KBM-7 (cell line): ENCODE measurements around the gene CCDC187.
"Not testable (repeated sequence)": the region's sequence is repeated elsewhere in the genome, so short reads cannot be mapped to it uniquely, and the experiment has no call there.

Experiments
- DNase-seq: peaks from one replicate; pipeline ENCODE4 v3.0.0-alpha.2; 2015
- in situ Hi-C: fragments of 300-500 bp; cut with MboI; formaldehyde crosslinking; loops from 2 replicates; pipeline ENCODE4 v1.14.3; 2020; ENCODE audit warnings: low sequenced_read_pairs, low pct_unique_long_range_greater_than_20kb, mixed read lengths

CCDC187 gene

GRCh38 chr9:136329211-136329627 lies 25.3 kb upstream of the CCDC187 start:
- in situ Hi-C loops: no loop called here
- no peak for DNase-seq

DNA sequence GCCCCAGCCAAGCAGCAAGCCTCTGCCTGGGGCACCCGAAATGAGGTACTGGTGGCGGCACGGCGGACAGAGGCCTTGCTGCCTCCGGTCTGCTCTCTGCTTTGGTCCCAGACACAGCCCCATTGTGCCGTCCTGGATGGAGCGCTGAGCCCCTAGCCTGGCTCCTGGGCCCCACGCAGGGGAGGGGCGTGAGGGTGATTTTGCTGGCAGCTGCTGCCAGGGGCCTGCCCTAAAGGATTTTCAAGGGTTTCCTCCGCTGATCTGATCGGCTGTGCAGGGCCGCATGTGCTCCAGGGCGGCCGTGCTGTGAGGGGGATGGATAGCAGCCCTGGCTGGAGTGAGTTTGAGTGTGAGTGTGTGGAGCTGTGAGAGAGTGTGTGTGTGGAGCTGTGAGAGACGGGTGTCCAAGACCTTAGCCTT lies 24.7 kb upstream of the CCDC187 start:
- peak; percentile 30 for DNase-seq
- in situ Hi-C loops: no loop called here

GRCh38 chr9:136328011-136328621 lies 24.2 kb upstream of the CCDC187 start:
- no peak for DNase-seq
- in situ Hi-C loops: no loop called here

GRCh38 chr9:136327304-136327974 lies 23.5 kb upstream of the CCDC187 start, which contains the start of gene GPSM1:
Gene GPSM1, plus strand, starts transcription at chr9:136327539. Its CDS starts 157 bp downstream, at chr9:136327696.
- in situ Hi-C loops: no loop called here
- no peak for DNase-seq

DNA sequence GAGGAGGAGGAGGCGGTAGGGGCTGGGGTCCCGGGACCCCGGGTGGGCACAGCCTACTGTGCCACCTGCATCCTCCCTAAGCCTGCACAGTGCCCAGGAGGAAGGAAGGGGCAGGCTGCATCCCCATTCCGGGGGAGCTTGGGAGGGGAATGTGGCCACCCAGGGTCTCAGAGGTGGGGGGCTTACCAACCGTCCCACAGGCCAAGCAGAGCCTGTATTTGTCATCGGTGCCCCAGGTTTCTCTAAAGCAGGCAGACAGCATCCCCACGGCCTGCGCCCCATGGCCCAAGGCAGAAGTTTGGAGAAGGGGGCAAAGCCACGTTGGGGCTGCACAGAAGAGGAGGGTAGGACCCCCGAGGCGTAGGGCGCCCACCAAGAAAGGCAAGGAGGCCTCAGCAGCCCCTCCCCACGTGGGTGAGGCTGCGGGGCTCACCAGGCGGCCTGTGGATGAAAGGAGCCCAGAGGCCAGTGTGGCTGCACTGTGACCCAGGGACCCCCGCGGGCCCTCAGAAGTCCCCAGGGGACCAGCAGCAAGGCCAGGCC lies 22.9 kb upstream of the CCDC187 start:
- no peak for DNase-seq
- in situ Hi-C loops: no loop called here

DNA sequence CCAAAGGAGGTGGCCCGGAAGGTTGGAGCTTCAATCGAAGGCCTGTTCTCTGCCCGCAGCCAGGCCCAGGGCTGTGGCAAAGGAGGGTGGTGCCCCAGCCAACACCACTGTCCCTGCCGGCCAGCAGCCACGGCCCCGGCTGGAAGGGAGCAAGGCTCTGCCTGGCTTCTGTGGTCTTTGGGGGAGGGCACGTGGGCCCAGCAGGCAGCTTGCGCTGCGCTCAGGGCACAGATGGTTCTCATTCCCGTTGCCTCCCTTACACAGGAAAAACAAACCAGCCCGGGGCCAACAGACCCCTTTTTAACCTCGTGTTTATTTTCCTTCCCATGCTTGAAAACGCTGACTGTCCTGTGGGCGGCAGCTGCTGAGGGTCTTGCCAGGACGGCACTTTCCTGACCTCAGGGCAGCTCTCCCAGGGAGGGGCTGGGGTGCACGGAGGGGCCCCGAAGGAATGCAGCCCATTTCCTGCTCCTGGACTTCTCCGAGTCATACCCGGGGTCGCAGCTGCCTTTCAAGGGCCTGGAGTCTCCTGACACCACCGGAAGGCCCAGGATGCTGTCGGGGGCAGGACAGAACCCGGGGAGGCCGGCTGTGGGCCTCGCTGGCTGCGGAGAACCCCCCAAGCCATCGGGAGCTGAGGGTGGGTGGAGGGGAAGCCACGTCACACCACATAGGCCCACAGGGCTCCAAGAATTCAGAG lies 22.3 kb upstream of the CCDC187 start:
- in situ Hi-C loops: no loop called here
- no peak for DNase-seq

DNA sequence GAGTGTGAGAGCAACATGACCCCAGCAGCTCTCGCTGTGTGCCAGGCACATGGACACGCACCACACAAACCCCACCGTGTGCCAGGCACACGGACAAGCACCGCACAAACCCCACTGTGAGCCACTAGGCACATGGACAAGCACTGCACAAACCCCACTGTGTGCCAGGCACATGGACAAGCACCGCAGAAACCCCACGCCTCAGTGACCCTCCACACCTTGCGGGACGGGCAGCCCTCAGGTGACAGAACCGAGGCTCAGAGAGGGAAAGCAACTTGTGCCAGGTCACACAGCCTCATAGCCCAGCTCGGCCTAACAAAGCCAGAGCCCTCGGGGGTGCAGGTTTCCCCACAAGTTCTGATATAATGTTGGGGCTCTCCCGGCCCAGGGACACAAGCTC lies 21.5 kb upstream of the CCDC187 start:
- in situ Hi-C loops: no loop called here
- DNase-seq: no peak

DNA sequence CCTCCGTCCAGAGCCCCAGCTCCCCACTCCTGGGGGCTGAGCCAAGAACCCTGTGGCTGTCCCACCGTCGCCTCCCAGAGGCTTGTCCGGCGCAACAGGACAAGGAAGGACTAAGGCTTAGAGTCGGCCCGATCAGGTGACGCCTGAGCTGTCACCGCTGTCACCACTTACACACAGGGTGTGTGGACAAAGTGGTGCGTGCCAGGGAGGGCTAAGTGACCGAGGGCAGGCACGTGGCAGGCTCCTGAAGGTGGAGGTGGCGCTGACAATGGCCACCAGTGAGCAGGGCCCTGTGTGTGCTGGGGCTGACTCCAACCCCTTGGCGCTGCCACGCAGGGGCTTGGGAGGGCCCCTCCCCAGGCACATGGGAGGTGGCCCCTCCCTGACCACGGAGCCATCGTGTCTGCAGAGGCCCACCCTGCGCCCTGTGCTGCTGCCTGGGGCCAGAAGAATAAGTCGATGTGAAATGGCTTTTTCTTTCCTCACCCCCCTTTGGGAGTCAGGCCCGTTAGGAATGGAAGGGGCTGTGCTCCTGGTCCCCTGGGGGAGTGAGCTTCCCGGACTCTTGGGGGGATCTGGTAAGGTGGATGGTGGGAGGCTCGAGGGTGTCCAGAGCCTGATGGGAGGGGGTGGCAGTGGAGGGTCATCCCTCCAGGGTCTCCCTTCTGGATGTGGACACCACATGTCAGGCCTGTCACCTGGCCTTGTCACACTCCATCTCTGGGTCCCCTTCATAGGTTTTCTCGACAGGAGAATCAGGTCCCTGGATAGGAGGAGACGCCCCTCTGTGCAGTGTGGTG lies 20.8 kb upstream of the CCDC187 start:
- in situ Hi-C loops: no loop called here
- DNase-seq: no peak

DNA sequence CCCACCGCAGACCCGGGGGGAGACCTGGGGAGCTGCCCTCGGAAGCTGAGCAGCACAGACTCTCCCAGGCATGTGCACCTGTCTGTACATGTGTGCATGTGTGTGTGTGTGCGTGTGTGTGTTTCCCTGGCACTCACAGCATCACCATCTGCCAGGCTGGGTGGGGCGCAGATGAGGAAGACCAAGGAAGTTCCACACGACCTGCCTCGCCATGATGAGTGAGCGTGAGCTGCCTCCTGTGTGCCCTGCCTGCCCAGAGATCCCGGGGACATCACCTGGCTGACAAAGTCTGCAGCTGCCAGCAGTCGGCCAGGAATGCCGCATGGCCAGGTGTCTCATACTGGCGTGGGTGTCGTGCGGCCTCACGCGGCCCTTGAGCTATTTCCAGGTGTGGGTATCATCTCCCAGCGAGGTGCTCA lies 19.5 kb upstream of the CCDC187 start:
- in situ Hi-C loops: no loop called here
- DNase-seq: no peak

DNA sequence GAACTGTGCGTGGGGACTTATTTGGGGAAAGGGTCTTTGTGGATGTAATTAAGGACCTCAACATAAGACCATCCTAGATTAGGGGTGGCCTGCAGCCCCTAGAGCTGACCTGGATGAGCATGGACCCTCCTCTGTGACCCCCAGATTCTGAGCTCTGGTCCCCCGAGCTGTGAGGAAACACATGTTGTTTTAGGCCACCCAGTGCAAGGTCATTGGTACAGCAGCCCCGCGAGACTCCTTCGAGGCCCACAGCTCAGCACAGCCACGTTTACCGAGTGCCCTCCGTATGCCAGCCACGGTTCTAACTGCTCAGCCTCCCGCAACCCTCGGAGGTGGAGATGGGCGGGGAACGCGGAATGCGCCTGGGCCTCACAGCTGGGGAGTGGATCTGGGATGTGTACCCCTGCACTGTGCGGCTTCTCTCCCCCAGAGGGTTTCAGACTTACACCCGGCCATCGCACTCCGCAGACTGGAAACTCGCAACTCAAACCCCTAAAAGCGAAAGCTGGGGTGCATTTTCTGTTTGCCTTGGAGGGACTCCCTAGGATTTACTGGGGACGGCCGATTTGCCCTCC lies 18.9 kb upstream of the CCDC187 start:
- DNase-seq: no peak
- in situ Hi-C loops: no loop called here

DNA sequence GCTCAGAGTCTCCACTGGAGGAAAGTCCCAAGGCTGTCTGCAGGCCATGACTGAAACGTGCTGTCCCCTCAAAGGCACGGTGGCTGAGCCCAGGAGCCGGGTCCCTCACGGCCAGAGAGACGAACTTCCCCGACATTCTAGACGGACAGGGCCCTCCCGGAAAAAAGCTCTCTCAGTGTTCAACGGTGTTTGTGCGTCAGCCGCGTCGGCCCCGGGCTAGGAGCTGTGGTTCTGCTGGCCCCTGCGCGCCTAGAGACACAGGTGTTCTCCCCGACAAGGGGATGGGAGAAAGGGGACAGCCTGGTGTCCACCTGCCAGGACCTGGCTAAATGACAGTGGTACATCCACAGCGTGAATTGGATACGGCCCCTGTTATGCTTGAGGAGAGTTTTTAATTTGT lies 17.7 kb upstream of the CCDC187 start:
- no peak for DNase-seq
- in situ Hi-C loops: no loop called here

GRCh38 chr9:136320972-136321371 lies 17.1 kb upstream of the CCDC187 start:
- DNase-seq, in situ Hi-C loops: not testable (repeated sequence)

GRCh38 chr9:136319955-136320354 lies 16.1 kb upstream of the CCDC187 start:
- in situ Hi-C loops, DNase-seq: not testable (repeated sequence)

GRCh38 chr9:136319244-136319643 lies 15.3 kb upstream of the CCDC187 start:
- in situ Hi-C loops, DNase-seq: not testable (repeated sequence)

DNA sequence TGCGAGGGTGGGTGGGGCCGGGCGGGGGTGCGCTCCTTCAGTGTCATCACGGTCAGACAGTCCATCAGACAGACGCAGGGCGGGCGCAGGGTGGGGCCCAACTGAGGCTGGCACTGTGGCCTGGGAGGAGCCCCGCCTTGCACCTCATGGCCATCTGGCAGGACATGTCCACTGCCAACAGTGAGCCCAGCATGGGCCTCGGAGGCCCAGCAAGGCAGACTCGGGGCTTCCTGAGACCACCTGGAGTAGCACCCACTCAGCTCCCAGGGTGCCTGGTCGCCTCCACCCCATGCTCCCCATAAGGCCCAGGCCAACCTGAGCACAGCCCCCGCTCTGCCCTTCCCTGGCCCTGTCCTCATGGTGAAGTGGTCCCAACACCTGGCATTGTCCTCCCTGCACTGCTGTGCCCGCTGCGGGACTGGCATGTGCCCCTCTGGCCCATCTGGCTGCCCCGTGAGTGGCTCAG lies 14.9 kb upstream of the CCDC187 start:
- in situ Hi-C loops: no loop called here
- DNase-seq: no peak

GRCh38 chr9:136318111-136318775 lies 14.3 kb upstream of the CCDC187 start:
- in situ Hi-C loops: no loop called here
- no peak for DNase-seq

GRCh38 chr9:136317695-136318094 lies 13.8 kb upstream of the CCDC187 start:
- in situ Hi-C loops: no loop called here

DNA sequence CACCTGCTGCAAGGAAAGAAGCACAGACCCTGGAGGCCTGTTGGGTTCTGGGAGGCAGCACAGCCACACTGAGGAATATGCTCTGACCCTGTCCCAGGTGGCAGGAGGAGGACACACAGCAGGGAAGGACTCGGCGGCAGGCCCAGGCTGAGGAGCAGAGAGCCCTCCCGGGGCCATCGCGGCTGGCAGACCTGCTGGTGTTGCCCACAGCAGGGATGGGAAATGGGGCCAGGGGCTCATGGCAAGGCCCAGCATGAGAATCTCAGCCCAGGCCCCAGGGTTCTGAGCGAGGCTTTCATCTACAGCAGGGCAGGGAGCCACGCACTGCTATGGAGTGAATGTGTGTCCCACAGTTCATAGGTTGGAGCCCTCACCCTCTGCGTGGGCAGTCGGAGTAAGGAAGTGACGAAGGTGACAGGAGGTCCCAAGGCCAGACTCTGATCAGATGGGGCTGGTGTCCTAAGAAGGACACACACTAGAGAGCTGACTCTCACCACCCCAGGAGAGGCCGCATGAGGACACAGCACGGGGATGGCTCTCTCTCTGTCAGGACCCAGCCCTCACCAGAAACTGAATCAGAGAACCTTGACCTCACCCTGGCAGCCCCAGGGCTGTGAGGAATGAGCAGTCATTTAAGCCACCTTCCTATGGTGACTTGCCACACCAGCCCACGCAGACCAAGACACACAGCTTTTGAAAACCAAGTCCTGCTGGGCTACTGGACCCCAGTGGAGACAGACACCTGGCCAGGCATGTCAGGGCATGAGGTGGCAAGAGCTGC lies 13.2 kb upstream of the CCDC187 start:
- DNase-seq: no peak
- in situ Hi-C loops: no loop called here

More at GRCh38 chr9:136317695-136318094, 13.8 kb upstream of the CCDC187 start:
- DNase-seq: no peak
